HG03066 (cell line): Measurements from ENCODE around the gene PGBD1.

Experiments
- ATAC-seq: cut with Tn5 transposase; IDR thresholded peaks from one replicate; pipeline ENCODE4 v1.9.1; 2021; ENCODE audit warnings: low read depth; ENCODE audit not compliant: unreplicated experiment

The PGBD1 gene

GRCh38 chr6:28281288-28282064 is at the start of gene PGBD1:
Gene PGBD1, plus strand, starts transcription at chr6:28281572. Its CDS starts 2,242 bp downstream, at chr6:28283814.
- no peak for ATAC-seq

- no peak for ATAC-seq
These were observed 48.6 kb upstream of the PGBD1 start for GRCh38 chr6:28232785-28233184.

- no peak for ATAC-seq
These were observed 45.4 kb upstream of the PGBD1 start for GRCh38 chr6:28235912-28236452.

GRCh38 chr6:28239636-28240035 is 41.7 kb upstream of the PGBD1 start:
- no peak for ATAC-seq

- ATAC-seq: no peak
These were observed 40.9 kb upstream of the PGBD1 start for GRCh38 chr6:28240471-28240870.

GRCh38 chr6:28243946-28244345 is 37.4 kb upstream of the PGBD1 start:
- ATAC-seq: no peak

GRCh38 chr6:28245206-28245941 is 36.0 kb upstream of the PGBD1 start:
- no peak for ATAC-seq

- no peak for ATAC-seq
These were observed 32.5 kb upstream of the PGBD1 start for GRCh38 chr6:28248916-28249315.

GRCh38 chr6:28250747-28251146 is 30.6 kb upstream of the PGBD1 start:
- no peak for ATAC-seq

- peak; percentile 36 for ATAC-seq
These were observed 29.7 kb upstream of the PGBD1 start for GRCh38 chr6:28251661-28252008.

- ATAC-seq: peak; percentile 77
These were observed 29.1 kb upstream of the PGBD1 start, which contains the start of gene ZKSCAN4 for GRCh38 chr6:28252009-28252975. Gene ZKSCAN4, minus strand, starts transcription at chr6:28252269. Its CDS starts 289 bp downstream, at chr6:28251980.

GRCh38 chr6:28254121-28254519 is 27.3 kb upstream of the PGBD1 start:
- no peak for ATAC-seq

GRCh38 chr6:28257042-28257441 is 24.3 kb upstream of the PGBD1 start:
- ATAC-seq: no peak

- no peak for ATAC-seq
These were observed 22.2 kb upstream of the PGBD1 start, which contains the start of gene NKAPL for GRCh38 chr6:28258877-28259777. Gene NKAPL, plus strand, starts transcription at chr6:28259297. Its CDS starts 75 bp downstream, at chr6:28259372.

GRCh38 chr6:28263922-28264321 is 17.4 kb upstream of the PGBD1 start:
- ATAC-seq: no peak

- no peak for ATAC-seq
These were observed 16.5 kb upstream of the PGBD1 start for GRCh38 chr6:28264834-28265401.

- ATAC-seq: no peak
These were observed 14.8 kb upstream of the PGBD1 start for GRCh38 chr6:28266563-28266961.

- ATAC-seq: peak; percentile 86
These were observed 14.2 kb upstream of the PGBD1 start, which contains the start of gene ZSCAN26 for GRCh38 chr6:28266962-28267694. Gene ZSCAN26, plus strand, starts transcription at chr6:28267143. Its CDS starts 4,777 bp downstream, at chr6:28271920.
